Suppressor macrophage (primary cell): ENCODE measurements around the gene CDK3.
"Not testable (repeated sequence)": the region's sequence is repeated elsewhere in the genome, so short reads cannot be mapped to it uniquely, and the experiment has no call there.

ENCODE experiments used
- DNase-seq, 4 experiments: peaks; one replicate each; pipeline ENCODE4 v3.0.0-alpha.2; 2020 to 2022

The CDK3 gene

DNA sequence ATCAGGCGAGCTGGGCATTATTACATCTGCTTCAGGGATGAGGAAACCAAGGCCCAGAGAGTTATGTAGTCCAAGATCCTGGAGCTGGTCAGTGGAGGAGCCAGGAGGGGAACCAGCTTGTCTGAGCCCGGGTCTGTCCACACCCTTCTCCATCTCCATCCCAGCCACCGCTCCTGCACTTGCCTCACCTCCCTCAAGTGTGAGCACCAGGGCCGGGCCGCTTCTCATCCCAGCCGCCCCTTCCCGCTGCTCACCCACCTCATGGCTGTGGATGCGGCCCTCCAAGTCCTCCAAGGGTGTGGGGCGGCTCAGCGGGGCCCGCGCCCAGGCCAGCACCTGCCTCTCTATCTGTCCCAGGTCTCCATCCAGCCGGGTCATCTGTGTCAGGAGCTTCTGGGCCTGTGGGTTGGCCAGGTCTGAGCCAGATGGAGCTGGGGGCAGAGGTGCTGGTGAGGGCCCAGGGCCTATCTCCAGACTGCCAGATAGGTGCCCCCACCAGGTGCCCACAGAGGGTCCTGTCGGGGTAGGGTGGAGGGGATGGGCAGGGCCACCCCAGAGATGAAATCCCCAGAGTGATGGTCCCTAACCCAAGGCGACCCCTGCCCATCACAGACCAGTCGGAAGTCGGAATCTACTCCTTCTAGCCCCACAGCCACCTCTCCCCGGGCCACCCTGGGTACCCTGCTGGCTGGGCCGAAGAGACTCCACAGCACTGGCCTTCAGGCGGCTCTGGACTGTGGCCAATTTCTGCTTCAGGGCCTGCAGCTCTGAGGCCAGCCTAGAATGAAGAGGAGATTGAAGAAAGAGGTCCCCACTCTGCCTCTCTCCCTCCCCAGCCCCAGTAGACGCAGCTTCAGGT, 17.1 kb downstream of the CDK3 start:
- no peak for DNase-seq

DNA sequence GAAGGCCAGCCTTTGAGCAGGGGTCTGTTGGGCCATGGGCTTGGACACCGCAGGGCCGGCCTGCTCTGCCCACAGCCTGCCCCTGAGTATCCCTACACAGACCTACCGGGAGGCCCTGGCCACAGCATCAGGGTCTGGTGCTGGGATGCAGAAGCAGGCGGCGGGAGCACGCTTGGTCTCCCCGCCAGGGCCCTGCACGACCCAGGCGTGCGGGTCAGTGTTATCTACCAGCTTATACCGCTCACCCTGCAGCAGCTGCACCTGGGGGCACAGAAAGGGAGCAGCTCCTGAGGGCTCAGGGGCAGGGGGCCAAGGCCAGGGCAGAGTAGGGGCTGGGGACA, 17.7 kb downstream of the CDK3 start:
- no peak for DNase-seq

DNA sequence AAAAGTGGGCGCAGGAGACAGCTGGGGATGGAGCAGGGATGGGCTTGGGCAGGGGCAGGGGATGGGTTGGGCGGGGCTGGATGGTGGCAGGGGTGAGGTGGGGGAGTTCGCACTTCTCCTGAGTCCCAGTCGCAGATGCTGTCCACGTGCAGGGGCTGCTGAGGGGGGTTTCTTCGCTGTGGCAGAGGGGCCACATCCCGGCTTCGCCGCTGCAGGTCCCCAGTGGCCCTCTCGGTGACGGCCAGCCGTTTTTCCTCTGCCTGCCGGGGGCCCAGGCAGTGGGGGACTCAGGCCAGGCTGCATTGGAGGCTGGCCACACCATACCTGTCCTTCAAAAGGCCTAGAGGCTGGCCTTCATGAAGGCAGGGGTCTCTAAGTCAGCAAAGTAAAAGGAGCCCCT, 18.1 kb downstream of the CDK3 start:
- DNase-seq = no peak

DNA sequence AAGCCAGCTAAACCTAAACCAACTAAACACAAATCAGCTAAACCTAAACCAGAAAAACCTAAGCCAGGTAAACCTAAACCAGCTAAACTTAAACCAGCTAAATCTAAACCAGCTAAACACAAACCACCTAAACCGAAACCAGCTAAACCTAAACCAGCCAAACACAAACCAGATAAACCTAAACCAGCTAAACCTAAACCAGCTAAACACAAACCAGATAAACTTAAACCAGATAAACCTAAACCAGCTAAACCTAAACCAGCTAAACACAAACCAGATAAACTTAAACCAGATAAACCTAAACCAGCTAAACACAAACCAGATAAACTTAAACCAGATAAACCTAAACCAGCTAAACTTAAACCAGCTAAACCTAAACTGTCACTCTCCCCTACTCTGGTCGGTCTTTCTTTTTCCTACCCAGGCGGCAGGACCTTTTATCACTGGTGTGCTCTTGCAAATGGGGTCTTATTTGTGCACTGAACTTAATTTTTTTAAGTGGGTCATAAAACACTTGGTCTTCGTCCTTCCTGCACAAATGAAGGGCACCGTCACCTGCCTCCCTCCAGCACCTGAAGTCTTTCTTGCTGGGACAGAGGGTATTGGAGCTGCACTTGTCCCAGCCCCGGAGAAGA, 19.3 kb downstream of the CDK3 start:
- DNase-seq = no peak

DNA sequence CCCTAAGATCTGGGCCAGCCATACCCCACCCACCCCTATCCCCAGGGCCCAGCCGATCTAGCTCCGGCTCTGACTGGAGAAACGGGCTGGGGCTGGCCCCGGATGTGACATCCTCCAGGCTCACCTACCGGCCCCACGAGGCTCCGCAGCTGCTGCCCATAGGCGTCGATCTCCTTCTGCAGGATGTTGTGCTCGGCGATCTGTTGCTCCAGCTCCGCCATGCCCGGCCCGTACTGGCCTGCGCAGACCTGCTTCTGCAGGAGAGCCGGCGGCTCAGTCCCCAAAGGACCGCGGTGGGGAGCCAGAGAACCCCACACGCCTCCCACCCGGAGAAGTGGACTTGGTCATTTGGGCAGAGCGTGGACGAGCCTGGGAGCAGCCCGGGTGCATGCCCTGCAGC, 21.6 kb downstream of the CDK3 start:
- DNase-seq = no peak

DNA sequence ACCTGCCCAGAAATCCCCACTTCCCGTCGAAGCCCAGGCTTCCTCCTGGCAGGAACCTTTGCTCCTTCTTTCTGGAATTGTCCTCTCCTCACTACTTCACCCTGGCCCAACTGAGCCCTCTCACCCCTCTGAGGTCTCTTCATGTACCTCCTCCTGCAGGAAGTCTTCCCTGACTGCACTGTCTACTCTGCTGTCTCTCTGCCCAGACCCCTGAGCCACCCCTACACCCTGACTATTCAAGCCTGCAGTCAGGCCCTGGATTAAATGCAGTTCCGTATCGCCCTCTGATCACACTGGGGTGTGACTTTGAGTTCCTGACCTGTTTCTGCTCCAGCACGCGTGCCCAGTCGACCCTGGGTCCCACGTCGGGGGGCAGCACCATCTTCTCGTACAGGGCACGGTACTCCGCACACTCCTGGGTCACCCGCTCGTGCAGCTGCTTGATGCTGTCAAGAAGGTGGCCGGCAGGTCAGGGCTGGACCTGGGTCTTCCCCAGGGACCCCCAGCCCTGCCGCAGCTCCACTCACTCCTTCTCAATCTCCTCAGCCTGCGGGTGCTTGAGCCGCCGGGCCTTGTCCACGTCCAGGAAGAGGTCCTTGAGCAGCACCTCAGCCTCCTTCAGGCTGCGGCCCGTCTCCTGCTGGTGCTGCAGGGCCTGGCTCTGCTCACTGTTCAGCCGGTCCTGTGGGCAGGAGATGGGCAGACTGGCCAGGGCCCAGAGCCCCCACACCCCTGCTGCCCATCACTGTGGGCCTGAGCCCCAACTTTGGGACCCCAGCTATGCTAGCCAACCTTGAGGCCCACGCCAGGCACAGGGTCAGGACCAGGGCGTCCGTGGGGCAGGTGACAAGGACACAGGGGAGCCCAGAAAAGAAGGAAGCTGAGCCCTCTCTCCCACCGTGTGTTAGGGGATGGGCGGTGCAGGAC, 22.6 kb downstream of the CDK3 start:
- DNase-seq = no peak

DNA sequence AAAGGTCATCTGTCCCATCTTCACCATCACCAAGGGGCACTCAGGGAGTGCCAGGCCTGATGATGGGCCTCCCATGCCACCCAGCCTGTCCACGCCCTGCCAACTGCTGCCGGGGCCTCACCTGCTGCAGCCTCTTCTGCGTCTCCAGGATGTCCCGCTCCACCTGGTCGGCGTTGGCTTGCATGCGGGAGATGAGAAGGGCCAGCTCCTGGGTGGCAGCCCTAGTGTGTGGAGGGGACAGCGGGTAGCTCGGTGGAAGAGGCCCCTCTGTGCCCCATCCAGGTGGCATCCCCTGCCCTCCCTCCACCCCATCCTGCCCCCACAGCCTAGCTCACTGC, 23.2 kb downstream of the CDK3 start:
- no peak for DNase-seq

DNA sequence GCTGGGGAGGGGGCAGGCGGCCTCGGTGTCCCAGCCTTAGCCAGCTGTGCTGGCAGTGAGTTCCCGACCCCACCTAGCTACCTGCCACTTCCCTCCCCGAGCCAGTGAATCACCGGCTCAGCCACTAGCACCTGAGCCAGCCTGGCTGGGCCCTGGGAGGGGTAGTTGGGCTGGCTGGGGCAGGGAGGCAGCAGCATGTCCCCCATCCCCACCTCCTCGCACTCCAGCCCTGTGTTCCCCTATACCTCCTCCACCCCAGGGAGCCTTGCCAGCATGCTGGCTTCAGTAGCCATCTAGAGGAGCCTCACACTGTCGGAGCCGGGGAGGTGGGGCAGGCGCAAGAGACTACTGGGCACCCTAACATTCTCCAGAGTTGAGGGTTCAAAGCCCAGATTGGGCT, 23.7 kb downstream of the CDK3 start:
- DNase-seq = no peak

DNA sequence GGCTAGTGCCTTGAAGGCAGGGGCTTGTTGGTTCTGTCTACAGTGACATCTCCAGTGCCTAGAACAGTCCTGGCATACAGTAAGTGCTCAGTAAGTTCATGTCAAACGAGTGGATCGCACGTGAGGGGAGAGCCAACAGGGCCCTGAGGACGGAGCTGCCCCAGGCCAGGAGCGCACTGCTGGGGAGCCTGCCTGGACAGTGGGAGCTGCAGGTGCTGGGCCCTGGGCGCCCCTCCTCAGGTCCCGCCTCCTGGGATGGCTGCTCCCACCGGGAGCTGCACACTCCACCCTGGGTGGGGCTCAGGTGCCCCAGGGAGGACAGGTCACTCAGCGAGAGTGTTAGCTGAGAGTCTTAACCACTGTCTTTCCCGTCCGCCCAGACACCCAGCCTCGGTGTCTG, 24.6 kb downstream of the CDK3 start:
- no peak for DNase-seq

DNA sequence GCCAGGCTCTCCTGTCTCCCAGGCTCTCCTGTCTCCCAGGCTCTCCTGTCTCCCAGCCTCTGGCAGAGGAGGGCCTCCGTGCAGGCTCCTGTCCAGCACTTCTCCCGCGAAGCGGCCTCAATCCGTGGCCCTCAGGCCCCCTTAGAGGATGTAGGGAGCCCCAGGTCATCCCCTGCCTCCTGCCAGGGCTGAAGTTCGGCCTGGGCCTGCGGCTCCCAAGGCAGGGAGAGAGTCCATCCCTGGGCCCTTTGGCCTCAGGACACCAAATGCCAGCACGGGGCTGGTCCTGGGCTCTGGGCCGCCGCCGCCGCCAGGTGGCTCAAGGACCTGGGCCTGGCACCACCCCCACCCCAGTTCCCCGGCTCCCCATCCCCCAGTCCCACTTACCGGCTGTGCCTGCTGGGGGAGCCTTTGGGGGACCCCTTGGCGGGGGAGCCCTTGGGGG, 26.1 kb downstream of the CDK3 start:
- DNase-seq = no peak

DNA sequence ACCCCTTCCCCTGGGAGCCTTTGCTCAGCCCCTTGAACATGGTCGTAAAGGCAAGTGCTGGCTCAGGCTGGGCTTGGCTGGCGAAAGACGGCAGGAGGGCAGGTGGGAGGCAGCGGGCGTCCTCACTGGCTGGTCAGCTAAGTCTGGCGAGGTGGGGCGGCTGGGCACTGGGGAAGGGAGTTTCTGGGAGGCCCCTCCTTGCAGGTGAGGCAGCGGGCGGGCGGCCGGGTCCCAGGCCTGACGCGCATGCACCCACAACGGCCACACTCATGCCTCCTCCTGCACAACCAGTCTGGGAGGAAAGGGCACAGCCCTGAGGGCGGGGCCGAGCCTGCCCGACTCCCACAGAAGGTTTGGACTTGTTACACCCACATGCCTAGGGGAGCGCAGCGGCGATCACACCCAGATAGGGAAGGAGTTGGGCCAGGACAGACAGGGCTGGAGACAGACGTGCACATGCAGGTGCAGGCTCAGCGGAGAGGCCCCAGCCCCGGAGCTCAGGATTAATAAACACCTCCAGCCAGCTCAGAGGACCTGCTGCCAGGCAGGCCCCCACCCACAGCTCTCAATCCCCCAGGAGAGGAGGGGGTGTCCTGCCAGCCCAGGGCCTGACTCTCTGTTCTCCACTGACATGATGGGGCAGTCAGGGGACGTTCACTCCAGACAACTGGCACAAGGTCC, 26.6 kb downstream of the CDK3 start, which contains the start of gene EVPL:
Gene EVPL, minus strand, starts transcription at position 148 of the 681 bp plus-strand sequence. Its CDS starts 108 bp downstream, at position 40.
- peak in 3 of 4 experiments; percentile 35 to 81 (median 59) for DNase-seq

DNA sequence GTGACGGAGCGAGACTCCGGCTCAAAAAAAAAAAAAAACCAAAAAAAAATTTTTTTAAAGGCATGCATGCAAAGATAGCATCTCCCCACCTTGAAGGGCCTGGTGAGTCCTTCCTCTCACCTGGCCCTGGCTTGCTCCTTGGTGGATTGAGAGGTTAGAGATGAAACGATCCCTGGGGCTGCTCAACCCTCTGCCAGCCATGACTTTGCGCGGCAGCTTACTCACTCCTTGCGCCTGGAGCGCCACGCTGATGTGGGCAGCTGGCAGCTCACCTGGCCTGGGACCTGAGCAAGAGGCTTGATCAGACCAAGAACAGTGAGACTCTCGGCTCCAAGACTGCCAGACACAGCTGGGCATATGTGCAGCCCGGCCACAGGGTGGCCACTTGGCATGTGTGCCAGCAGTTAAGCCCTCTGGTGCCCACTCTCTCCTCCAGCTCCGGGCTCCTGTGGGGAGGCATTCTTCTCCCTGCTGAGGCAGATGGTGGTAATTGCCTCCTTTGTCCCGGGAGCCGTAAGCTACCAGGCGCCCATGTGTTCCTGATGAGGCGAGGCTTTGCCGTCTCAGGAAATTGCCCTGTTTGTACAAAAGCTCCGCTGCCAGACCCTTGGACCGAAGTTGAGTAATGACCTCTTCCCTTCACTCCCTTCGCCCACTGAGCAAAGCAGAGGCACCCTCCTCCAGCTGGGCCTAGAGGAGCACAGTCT, 31.6 kb downstream of the CDK3 start:
- no peak for DNase-seq

DNA sequence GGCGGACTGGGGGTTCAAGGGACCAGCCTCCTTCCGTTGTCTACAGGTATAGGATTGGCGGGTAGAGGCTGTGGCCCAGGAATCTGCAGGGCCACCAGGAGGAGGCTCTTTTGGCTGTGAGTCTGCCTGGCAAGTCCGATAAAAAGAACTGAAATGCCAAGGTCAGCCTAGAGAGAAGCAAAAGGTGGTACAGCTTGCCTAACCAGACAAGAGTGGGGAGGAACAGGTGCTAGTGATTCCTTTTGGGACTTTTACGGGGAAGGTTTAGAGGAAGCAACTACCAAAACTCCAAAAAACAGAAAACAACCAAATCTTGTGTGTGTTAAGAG, 32.1 kb downstream of the CDK3 start:
- no peak for DNase-seq

DNA sequence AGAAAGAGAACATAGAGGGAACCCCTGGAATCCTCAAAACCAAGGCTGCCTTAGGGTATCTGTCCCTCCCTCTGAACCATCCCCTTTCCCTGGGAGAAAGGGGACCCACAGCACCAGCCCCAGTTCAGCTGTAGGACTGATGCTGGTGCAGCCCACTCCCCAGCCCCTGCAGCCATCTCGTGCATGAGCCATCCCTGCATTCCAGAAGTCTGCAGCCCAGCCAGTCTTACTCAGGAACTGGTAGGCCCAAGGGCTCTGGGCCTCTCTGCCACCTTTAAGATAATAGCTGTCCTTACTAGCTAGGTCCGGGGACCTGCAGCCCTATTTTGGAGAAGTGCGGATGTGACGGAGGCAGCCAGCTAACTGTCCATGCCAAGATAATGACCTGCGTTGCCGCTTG, 32.5 kb downstream of the CDK3 start:
- DNase-seq = no peak

DNA sequence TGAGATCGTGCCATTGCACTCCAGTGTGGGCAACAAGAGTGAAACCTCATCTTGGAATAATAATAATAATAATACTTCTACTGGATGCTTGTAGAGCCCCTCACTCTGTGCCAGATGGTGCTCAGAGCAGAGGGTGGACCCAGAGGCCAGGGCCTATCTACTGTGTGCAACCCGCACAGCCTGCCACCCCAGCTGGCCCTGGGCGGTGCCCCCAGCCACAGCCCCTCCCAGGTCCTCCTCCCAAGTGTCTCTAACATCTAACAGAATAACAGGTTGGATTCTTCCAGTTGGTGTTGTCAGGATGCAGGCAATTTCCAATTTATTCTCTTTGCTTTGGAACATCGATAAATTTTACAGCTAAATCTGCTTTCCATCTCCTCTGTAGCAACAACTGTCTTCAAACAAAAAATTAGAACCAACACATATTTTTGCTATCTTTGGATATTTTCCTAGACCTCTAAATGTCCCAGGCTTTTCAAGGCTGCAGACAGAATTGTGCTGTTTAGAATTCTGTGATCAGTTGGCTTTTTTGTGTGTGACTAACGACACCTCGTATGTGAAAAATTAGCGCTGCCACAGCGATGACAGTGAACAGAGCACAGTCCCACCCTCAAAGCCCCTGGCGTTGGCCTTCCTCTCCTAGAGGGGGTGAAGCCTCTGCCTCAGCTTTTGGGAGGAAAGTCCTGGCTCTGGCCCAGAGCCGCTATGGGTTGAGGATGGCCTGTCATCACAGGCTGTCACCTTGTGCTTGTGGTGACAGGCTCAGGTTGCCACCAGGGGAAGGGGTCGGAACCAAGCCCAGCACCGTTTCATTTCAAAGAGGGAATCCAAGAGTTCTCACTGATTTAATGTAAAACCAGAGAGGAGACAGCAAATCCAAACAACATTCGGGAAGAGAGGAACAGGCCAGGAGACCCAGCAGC, 34.0 kb downstream of the CDK3 start:
- no peak for DNase-seq

DNA sequence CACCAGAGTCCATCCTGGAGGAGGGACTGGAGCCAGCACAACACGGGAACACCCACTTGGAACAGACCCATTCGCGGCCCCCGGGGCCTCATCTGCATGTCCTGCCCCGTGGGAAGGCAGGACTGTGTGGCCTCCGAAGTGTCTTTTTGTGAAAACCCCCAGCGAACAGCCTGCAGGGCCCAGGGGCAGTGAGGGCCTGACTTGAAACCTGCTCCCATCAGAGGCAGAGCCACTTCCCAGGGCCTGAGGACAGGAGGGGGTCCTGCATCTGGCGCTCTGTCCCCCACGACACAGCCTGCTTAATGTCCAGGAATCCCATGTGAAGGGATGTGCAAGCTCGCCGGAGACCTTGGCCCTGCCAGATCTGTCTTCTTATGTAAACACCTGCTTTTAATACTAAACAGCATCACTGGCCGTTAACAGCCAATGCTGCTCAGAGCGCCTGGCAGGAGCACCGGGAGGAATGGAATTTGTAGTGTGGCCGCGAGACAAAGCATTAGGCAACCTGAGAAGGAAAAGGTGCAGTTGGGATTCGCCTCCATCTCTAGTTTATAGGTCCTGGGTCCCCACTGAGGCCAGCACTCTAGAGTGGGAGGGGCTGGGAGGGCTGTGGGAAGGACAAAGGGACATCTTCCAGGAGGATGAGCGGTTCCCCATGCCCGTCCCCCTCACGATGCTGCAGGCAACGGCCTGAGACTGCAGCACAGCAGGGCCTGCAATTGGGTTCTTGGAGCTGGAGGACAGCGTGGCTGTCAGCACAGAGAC, 36.0 kb downstream of the CDK3 start:
- no peak for DNase-seq

DNA sequence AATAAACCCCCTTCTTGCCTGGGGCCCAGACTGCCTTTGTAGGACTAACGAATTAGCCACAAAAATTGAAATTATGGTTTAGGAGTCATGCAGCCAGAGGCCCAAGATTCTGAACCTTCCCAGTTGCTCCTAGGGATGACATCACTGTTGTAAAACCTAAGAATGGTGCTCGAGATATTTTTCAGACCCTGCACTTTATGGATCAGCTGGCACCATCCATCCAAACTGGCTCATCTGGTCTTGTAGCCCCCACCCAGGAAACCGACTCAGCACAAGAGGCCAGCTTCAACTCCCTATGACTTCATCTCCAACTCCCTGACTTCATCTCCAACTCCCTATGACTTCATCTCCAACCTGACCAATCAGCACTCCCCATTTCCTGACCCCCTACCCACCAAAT, 37.4 kb downstream of the CDK3 start:
- DNase-seq = no peak

DNA sequence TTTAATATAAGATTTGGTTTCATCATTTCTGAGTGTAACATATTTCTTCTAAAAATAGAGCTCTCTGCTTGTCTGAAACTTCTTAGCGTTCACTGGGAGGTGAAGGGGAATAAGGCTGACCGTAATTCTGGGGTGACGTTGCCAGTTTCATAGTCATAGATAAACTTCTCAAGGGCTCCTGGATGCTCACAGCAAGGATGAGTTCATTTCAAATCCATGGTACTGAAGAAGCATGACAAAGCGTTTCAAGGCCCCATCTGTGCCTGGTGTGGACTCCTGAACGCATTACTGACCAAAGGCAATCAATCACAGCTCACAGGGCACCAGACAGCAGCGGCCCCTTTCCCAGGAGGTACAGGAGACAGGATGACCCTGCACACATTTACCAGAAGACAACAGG, 38.5 kb downstream of the CDK3 start:
- DNase-seq = no peak

DNA sequence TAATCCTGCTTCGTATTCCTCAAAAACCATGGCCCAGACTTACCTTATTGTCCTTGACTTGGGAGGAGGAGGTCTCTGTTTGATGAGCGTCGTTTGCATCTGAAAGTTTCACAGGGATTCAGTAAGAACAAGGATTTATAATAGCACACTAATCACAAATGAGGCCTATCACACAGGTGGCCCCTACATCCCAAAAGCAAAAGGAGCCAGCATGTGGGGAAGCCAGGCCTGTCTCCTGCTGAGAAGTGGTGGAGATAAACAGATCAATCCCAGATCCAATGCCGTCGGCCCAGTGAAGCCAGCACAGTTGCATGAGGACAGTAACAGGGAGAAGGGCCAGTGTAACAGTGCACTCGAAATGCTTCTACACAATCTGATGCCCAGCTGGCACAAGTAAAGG, 39.7 kb downstream of the CDK3 start:
- no peak for DNase-seq

DNA sequence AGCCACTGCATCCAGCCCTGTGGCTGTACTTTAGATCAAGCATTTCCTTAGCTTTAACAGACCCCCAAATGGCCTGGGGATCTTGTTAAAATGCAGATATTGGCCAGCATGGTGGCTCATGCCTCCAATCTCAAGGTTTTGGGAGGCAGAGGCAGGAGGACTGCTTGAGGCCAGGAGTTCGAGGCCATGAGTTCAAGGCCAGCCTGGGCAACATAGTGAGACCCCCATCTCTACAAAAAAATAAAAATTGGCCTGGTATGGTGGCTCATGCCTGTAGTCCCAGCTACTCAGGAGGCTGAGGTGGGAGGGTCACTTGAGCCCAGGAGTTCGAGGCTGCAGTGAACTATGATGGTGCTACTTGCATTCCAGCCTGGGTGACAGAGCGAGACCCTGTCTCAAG, 42.2 kb downstream of the CDK3 start:
- not testable (repeated sequence) for DNase-seq
